NCI-H146 (cell line): ENCODE measurements around the gene MEGF10.

Experiments used
- DNase-seq: peaks from one replicate; lab custom pipeline; 2025; lab: John Stamatoyannopoulos, UW

Gene MEGF10

DNA sequence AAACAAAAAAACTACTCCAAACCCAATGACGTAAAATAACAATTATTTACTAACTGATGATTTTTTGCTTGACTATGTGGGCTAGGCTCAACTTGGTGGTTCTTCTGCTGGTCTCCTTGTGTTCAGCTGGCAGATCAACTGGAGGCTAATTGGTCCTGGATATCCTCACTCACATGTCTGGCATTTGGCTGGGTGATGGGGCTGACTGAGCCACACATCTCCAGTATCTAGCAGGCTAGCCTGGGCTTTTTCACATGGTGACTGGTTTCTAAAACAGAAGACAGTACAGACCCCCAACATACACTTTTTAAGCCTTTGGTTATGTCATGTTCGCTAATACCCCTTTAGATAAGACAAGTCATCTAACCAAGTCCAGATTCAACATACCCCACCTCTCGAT is 122.1 kb downstream of the MEGF10 start:
- DNase-seq: no peak

DNA sequence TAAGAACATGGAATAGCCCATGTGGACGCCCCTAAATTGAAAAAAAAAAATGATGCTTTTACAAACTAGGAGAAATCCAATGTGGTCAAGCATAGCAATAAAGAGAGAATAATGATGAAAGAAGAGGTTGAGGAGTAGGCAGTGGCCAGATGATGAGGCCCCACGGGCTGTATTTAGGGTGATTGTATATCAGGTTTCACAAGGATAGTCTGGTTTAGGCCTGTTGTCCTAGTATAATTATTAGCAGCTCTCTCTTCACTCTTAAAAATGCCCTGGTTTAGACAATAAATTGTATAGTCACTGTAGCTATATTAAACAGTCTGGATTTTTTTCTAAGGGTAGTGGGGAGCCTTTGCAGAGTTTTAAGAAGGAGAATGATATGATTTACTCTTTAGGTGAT is 124.4 kb downstream of the MEGF10 start:
- no peak for DNase-seq

DNA sequence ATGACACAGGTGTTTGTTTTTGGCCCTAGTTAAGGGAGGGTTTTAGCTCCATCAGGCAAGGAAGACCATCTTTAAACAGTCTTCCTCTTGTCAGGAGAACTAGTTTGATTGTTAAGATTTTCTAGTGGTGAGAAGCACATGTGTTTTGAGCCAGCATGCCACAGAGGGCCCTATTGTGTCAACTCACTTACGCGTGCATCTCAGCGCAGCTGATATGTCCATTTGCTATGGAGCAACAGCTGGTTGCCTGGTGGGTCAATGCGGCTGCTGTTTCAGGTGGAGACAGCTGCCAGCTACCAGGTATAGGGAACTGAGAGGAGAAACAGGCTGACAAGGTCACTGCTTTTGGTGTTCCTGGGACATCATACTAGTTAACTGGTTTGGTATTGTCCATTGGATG is 126.3 kb downstream of the MEGF10 start:
- DNase-seq: no peak

DNA sequence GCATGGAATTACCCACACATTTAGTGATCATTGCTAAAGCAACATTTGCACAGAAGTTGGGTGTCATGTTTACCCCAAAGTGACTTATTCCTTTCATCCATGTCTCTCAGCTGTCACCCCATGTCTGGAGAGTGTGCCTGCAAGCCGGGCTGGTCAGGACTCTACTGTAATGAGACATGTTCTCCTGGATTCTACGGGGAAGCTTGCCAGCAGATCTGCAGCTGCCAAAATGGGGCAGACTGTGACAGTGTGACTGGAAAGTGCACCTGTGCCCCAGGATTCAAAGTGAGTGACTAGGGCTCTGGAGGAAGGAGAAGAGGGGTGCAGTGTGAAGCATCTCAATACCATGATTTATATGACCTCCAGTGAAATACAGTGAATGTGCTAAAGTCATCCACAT is 126.9 kb downstream of the MEGF10 start:
- no peak for DNase-seq

- no peak for DNase-seq
These were observed 127.8 kb downstream of the MEGF10 start for GRCh38 chr5:127418367-127418766.

- no peak for DNase-seq
These were observed 128.5 kb downstream of the MEGF10 start for GRCh38 chr5:127418974-127419682.

GRCh38 chr5:127419683-127420257 is 129.2 kb downstream of the MEGF10 start:
- DNase-seq: no peak

GRCh38 chr5:127420758-127421157 is 130.2 kb downstream of the MEGF10 start:
- no peak for DNase-seq

- DNase-seq: no peak
These were observed 130.9 kb downstream of the MEGF10 start for GRCh38 chr5:127421471-127421870.

DNA sequence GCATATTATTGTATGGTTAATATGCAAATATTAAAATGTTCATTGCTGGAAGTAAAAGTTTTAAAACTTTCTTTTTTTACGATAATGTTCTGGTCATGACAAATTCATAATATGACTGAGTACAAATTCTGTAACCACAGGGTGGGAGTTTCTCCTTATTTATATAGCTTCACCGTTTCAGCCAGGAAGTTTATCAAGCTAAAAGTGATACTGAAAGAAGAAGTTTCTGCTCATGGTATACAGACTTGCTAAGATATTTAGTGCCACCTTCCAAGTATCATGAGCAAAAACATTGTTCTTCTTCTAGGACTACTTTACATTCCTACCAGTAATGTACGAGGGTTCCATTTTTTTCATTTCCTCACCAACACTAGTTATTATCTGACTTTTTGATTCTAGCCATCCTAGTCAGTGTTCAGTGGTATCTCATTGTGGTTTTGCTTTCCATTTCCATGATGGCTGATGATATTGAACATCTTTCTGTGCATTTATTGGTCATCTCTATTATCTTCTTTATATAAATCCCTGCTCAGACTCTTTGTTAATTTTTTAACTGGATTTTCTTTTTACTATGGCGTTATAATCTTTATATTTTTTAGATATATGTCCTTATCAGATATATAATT is 132.7 kb downstream of the MEGF10 start:
- DNase-seq: no peak

GRCh38 chr5:127425037-127425436 is 134.4 kb downstream of the MEGF10 start:
- DNase-seq: no peak

- no peak for DNase-seq
These were observed 135.3 kb downstream of the MEGF10 start for GRCh38 chr5:127425868-127426267.

GRCh38 chr5:127426661-127427060 is 136.1 kb downstream of the MEGF10 start:
- DNase-seq: no peak

DNA sequence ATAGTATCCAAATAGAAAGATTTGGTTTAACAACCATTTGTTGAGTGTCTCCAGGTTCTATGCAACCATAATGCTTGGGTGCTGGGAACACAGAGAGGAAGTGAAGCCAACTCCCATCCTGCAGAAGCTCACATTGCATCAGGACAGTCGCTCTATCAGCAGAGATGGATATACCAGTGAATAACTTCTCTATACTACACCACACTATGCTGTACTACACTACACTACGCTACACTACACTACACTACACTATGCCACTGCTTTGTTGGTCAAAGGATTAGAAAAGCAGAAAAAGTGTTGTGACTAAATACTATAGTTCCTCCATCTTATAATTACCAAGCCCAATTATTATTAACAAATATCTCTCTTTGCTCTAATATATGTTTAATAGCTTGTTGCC is 137.7 kb downstream of the MEGF10 start:
- DNase-seq: no peak

DNA sequence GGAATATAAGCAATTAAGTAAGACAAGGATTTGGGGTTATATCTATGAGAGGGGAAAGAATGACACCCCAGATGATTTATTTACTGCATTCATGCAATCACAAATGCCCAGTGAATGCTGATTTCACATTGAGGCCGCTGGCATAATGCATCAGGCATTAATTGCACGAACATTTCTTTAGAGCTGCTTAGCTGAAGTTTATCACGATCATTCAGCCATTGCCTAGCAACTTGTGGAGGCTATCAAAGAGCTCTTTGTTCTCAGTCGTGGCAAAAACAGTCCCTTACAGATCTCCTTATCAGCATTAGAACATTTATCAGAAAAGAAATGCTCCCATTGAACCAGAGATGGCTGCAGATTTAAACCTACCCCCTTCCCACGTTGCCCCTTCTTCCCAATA is 138.2 kb downstream of the MEGF10 start:
- DNase-seq: no peak

DNA sequence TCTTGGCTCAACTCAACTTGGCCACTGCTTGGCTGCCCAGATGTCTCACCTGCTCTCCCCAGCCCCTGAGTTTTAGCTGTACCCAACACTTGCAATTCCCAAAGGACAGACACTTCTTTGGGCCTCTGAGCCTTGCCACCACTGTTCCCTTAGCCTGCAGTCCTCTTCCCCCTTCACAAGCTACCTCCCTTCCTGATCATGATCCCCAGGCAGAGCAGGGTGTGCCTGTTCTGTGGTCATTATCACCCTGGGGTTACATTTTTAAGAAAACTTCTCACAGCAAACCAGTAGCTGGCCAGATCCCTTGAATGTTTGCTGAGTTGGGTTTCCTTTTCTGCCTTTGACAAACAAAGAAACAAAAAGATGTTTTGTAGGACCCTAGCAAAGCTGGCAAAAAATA is 139.3 kb downstream of the MEGF10 start:
- DNase-seq: no peak

GRCh38 chr5:127430627-127431026 is 140.0 kb downstream of the MEGF10 start:
- no peak for DNase-seq

DNA sequence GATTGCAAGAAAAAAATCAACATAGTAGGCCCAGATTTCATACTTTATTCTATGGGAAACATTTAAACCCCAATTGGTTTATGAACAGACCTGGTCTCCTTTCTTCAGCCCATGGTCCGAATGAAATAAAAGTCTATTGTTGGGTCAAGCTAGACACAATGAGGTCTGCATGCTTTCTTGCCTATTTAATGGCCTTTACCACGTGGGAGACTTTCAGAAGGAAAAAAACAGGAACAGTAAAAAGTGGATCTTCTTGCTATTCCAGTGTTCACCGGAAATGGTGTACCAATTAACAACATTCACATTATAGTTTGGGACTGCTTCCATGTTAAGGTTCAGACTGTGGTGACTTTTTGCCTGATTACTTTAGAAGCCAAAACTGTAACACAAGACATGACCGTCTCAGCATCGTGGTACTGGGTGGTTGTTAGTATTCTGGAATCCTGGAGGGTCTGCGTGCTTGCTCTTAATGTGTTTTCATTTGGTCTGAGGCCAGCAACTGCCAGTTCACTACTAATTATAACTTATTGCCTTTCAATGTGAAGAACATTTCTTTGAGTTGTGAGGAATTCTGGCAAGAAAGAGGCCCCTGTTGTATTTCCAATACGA is 141.5 kb downstream of the MEGF10 start:
- DNase-seq: no peak

DNA sequence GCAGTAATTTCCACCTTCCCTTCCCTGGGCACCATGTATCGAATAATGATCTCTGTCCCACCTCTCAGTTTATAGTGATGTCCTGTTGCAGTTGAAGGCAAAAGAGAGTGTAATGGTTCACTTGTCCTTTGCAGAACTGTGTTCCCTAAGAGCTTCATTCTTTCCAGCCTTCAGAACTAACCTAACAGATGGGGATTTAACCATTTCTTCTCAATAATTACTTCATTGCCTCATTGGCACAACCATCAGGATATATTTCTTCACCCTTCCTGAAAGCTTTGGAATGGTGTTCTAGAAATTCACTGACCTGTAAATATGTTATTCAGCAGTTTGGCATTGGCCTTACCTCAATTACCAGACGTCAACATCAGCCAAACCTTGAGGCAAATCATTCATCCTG is 142.9 kb downstream of the MEGF10 start:
- no peak for DNase-seq

- no peak for DNase-seq
These were observed 144.0 kb downstream of the MEGF10 start for GRCh38 chr5:127434588-127434987.

DNA sequence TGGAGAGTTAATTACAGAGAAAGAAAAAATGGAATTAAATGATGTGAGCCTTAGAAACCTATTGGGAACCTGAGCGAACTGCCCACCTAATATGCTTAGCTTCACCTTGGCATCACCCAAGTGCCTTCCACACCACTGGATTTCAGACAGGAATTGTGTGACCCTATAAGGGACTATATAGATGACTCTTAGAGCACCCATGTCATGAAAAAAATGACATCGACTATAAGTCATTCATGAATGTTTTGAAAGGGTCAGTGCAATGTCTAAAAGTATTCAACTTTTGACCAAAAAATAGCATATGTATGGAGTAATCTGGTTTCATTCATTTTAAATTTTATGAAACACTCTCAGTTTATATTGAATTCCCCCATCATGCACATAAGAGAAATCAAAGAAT is 145.2 kb downstream of the MEGF10 start:
- no peak for DNase-seq

- no peak for DNase-seq
These were observed 149.0 kb downstream of the MEGF10 start for GRCh38 chr5:127439644-127440043.

DNA sequence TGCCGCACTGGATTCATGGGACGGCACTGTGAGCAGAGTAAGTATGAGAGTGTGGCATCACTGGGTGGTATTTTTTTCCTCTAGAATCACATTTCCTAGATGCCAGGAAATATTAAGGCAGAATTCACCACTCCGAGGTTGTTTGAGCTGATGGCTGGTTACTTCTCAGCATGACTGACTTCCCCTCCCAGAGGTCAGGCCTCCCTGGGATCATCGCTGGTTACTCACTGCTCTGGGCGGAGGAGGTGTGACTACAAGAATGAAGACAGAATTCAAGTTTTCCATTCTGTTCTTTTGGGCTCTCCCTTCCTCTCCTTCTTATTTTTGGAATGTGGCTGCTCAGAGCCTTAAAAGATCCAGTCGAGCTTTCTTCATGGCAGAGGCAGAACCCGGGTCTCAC is 150.2 kb downstream of the MEGF10 start:
- no peak for DNase-seq
